HG02588 (cell line): ENCODE measurements around the gene MAP3K10.

Source experiments
- ATAC-seq: cut with Tn5 transposase; IDR thresholded peaks from one replicate; pipeline ENCODE4 v1.9.1; 2021; ENCODE audit warnings: mild to moderate bottlenecking, moderate library complexity; ENCODE audit not compliant: unreplicated experiment

MAP3K10 gene

DNA sequence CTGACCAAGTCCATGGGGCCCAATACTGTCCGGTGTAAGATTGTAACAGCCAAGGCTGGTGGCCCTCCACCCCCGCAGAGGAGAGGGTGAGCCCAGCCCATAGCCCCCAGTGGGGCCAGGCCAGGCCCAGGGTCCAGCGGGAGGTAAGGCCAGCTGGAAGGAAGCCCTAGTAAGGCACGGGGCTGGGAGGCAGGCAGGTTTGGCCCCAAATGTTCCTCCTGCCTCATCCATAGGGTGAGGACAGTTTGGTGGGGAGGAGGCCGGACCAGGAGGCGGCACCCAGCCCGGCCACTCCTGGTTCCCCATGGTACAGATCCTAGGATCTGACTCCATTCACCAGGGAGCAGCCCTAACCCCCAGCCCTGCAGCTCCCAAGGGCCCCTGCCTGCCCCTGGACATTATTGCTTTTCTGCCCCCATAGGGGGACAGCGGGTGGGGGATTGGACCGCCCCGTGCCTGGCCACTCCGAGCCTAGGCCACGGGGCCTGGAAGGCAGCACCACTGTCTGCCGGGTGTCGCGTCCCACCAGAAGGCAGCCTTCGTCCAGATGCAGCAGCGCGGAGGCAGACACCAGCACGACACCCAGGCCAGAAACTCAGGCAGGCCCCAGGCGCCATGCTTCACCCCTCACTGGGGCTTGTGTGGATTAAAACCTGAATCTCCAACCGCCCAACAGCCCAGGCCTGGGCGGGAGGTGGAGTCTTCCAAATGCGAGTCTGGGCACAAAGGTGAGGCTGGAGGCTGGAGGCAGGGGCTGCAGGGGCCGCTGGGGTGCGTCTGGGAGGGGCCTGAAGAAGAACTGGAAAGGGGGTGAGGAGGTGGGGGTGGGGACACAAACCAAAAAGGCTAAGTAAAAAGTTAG lies 42.0 kb downstream of the MAP3K10 start:
- no peak for ATAC-seq

DNA sequence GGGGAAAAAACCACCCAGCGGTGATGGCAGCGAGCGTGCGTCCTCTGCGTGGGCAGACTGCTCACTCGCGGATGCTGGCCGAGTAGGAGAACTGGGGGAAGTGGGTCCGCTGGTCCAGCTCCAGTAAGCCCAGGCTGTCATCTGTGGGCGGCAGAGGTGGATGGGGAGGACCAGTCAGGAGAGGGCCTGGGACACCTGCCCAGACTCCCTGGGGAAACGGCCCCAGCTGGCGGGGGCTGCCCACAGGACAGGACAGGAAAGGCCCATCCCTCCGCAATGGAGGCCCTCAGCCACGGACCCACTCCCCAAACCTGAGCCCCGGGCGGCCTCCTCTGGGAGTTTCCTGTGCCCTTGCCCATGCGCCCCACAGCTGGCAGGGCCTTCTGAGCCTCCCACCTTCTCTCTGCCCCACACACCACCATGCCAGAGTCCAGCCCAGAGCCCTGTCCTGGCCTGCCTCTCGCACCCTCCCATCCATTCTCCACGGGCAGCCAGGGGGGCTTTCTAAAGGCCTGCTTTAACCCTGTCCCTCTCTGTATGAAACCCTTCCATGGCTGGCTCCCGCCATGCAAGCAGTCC lies 42.7 kb downstream of the MAP3K10 start:
- no peak for ATAC-seq

DNA sequence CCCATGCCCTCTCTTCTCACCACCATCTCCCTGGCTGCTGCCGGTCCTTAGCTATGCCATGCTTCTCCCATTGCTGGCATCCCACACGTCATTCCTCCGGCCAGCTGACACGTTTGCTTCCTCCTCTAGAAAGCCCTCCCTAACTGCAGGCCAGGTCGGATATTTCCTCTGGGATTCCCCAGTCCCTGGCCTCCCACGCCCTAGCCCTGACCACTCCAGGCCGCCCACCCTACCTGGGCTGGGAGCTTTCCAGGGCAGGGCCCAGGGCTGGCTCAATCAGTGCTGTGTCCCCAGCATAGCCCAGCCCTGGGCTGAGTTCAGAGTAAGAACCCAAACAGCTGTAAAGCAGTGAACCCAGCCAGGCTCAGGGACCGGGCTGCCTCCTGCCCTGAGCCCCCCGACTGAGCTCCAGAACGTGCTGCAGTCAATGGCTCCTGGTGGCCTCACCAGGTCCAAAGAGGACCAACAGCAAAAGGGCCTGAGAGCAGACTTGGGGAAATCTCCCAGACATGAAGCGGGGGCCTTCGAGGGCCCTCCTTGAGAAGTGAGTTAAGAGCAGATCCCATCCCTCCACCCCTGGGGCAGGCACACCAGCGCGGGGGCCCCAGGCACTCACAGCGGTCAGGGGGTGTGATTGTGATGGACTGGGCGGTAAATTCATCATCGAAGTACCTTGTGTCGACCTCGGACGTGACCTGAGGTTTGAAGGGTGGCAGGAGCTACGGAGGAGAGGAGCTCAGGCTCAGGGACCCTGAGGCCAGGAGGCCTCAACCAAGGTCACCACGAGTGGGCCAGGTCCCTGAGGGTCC lies 43.4 kb downstream of the MAP3K10 start:
- no peak for ATAC-seq

DNA sequence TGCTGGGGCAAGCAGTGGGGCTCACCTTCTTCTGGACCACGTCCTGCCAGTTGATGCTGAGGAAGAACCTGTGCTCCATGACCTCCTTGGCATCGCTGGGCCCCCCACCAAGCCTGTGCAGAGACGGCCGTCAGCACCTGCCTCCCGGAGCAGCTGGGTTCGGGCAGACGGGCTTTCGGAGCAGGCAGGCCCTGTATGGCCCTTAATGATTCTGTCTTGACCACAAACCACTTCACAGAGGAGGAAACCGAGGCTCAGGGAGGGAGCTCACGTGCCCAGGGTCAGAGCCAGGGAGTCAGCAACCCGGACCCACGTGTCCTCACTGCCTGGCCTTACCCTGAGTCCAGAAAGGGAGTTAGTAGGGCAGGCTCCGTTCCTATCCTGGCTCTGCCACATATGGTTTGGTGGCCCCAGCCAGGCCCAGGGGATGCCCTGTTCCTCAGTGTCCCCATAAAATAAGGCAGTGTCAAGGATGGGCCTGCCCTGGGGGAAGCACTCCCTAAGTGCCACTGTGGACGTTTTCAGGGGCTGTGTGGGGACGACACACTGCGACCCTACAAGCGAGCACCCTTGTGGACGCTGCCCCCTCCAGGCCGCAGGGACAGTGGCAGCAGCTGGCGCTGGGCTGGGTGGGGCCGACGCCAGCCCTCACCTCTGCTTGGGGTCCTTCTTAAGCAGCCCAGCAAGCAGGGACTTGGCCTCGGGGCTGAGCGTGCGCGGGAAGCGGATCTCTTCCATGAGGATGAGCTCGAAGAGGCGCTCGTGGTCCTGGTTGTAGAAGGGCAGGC lies 44.2 kb downstream of the MAP3K10 start:
- no peak for ATAC-seq

- no peak for ATAC-seq
Observed at GRCh38 chr19:40236026-40236355, 44.8 kb downstream of the MAP3K10 start.

- ATAC-seq: no peak
Observed at GRCh38 chr19:40236366-40236765, 45.1 kb downstream of the MAP3K10 start.

GRCh38 chr19:40237791-40238190 lies 46.6 kb downstream of the MAP3K10 start:
- no peak for ATAC-seq

DNA sequence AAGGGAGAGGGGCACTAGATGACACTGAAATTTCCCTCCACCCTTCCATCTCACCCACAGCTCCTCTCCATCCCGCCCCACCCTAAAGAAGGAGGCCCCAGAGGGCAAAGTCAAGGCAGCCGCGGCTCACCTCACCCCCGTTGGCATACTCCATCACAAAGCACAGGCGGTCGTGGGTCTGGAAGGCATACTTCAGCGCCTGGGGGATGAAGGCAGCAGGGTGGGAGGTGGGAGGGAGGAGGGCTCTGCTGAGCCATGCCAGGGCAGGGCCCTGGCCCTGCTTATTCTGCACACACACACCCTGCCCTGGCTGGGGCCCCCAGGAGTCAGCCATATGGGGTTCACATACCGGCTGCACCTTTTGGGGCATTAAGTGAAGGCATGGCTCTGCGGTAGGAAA lies 47.5 kb downstream of the MAP3K10 start:
- no peak for ATAC-seq

DNA sequence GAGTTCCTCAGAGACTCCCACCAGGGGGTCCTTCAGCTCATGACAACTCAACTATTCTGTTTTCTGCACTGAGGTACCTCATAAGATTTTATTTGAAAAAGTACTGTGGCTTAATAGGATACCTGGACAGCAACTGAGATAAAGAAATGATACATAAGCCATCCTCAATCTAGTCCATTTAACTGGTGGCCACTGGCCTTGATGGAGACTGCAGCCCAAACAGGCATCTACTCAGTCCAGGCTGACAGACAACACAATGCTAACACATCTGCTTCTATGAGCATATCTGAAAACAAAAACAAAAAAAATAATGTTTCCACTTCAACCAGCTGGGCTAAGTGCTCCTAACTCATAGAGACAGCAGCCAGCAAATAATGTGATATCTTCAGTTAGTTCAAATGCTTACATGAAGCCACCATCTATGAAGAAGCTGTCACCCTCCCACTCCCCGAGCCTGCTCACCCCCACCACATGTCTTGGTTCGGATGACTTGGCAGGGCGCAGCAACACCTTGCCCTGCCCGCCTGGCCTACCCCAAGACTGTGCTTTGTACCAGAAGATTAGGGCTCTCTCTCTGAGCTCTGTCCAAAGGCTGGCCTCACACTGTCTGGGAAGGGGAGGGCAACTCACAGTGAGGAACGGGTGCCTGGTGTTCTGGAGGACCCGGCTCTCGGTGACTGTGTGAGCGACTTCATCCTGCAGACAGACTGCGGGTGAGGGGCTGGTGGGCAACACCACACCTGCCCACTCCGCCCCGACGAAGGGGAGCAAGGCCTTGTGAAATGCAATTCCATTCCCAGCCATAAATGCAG lies 48.4 kb downstream of the MAP3K10 start:
- ATAC-seq: no peak

GRCh38 chr19:40240332-40240731 lies 49.1 kb downstream of the MAP3K10 start:
- ATAC-seq: no peak

DNA sequence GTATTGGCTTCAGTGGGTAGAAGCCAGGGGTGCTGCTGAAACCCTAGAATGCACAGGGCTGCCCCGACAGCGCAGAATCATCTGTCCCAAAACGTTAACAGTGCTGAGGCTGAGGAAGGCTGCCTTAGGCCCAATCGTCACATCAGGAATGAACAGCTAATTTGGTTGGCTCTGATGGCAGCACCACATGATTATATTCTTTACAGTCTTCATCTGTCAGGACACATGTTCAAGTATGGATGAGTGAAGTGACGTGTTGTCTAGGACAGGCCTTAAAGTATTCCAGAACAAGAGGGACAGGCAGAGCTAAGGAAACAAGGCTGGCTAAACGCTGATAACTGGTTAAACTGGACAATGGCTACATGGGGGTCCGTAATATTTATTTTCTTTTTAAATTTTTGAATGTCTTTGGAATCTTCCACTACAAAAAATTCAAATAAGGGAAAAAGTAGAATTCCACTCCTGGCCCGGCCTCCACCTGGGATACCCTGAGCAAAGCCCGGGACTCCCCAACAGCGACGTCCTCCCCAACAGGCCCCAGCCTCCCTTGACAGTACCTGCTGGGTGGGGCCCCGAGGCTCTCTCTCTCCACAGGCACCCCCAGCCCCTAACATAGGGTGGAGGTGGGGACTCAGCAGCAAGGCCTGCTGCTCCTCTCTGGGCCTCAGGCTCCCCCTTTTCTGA lies 50.0 kb downstream of the MAP3K10 start:
- no peak for ATAC-seq

DNA sequence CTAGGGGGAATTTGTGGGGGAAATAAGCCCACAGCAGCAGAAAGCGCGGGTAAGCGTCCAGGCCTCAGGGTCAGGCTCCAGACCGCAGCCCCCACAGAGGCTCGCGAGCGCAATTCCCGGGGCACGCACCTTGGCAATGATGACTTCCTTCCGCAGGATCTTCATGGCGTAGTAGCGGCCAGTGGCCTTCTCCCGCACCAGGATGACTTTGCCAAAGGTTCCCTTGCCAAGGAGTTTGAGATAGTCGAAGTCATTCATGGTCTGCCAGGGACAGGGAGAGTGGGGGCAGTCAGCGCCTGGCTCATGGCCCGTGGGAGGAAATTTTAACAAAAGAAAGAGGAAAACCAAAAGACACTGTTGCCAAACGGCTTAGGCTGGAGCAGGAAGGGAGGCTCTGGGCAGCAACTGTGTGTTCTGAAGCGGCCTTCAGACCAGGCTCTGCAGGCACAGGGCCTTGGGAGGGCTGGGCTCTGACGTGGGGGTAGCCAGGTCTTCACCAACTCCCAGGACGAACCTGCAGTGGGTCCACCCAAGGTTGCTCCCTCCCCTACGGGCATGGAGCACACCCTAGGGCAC lies 50.7 kb downstream of the MAP3K10 start:
- ATAC-seq: no peak

DNA sequence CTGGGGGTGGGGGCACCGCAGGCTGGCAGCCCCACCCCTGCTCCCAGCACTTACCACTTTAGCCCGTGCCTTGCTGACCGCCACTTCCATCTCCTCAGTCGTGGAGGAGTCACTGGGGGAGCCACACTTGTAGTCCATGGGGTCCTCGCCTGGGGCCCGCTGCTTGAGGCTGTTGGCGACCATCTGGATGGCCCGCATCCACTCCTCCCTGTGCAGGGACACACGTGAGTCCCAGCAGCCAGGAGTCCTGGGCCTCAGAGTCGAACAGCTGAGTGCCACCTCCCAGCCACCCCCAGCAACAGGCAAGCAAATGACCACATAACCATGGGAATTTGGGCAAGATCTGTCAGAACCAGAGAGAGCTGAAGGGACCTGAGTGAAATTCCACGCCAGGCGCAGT lies 51.3 kb downstream of the MAP3K10 start:
- no peak for ATAC-seq

- no peak for ATAC-seq
Observed at GRCh38 chr19:40243181-40243580, 52.0 kb downstream of the MAP3K10 start.

GRCh38 chr19:40244579-40245317 lies 53.5 kb downstream of the MAP3K10 start:
- ATAC-seq: no peak

- no peak for ATAC-seq
Observed at GRCh38 chr19:40245506-40246128, 54.4 kb downstream of the MAP3K10 start.

GRCh38 chr19:40246292-40247073 lies 55.3 kb downstream of the MAP3K10 start:
- no peak for ATAC-seq
